Stimulated activated naive CD8-positive, alpha-beta T cell treated with anti-CD3 and anti-CD28 coated beads, Interleukin-15, amount 100 ng/mL, for 72 hours (primary cell): ENCODE results near the gene MCTP2.

Source experiments
- ATAC-seq: fragments of 150-1000 bp; cut with Tn5 transposase; 2 replicates; pipeline ENCODE4 v1.10.0; 2021; ENCODE audit warnings: mild to moderate bottlenecking, moderate library complexity
- DNase-seq, 2 donors: peaks; one replicate each; pipeline ENCODE4 v3.0.0; 2021 to 2022
- H3K27ac Mint-ChIP-seq, 2 donors: one replicate each; pipeline ENCODE4 v1.8.0; 2022; ENCODE audit warnings: mild to moderate bottlenecking in 2 of 2, mixed read lengths in 2 of 2, moderate library complexity in 2 of 2
- H3K27me3 Mint-ChIP-seq: one replicate; pipeline ENCODE4 v1.8.0; 2022; ENCODE audit warnings: mixed read lengths
- H3K4me1 Mint-ChIP-seq: one replicate; pipeline ENCODE4 v1.8.0; 2022; ENCODE audit warnings: mild to moderate bottlenecking, mixed read lengths
- H3K4me3 Mint-ChIP-seq, 2 donors: one replicate each; pipeline ENCODE4 v1.8.0; 2022; ENCODE audit warnings: mild to moderate bottlenecking in 2 of 2, mixed read lengths in 2 of 2, moderate library complexity in 1 of 2
- H3K9me3 Mint-ChIP-seq, 2 donors: one replicate each; pipeline ENCODE4 v1.8.0; 2022; ENCODE audit warnings: mixed read lengths in 2 of 2

MCTP2 gene

GRCh38 chr15:94367726-94368535, 136.6 kb downstream of the MCTP2 start:
- no peak for ATAC-seq
- Mint-ChIP-seq H3K9me3 (no peaks in the 10 kb centered on the region), H3K4me1 (no peaks in the 10 kb centered on the region), H3K4me3 (no peak overlapping the region), H3K27ac (peak overlapping the region in 1 of 2 donors; percentile 35), H3K27me3 (no peaks in the 10 kb centered on the region)
- DNase-seq: no peak

- no peaks in the 10 kb centered on the region for H3K27me3 Mint-ChIP-seq
- DNase-seq (no peak), ATAC-seq (no peak)
- H3K9me3 Mint-ChIP-seq: no peaks in the 10 kb centered on the region
- no peak overlapping the region for H3K27ac Mint-ChIP-seq
- H3K4me3 Mint-ChIP-seq: no peak overlapping the region
- H3K4me1 Mint-ChIP-seq: no peaks in the 10 kb centered on the region
These were observed 139.0 kb downstream of the MCTP2 start for GRCh38 chr15:94370206-94370935.

GRCh38 chr15:94370936-94371285, 139.6 kb downstream of the MCTP2 start:
- Mint-ChIP-seq H3K27ac (no peak overlapping the region), H3K4me1 (no peaks in the 10 kb centered on the region), H3K4me3 (no peak overlapping the region), H3K9me3 (no peaks in the 10 kb centered on the region), H3K27me3 (no peaks in the 10 kb centered on the region)
- ATAC-seq (no peak), DNase-seq (no peak)

GRCh38 chr15:94372821-94373220, 141.5 kb downstream of the MCTP2 start:
- no peak overlapping the region for H3K4me3 Mint-ChIP-seq
- no peaks in the 10 kb centered on the region for H3K4me1 Mint-ChIP-seq
- H3K27me3 Mint-ChIP-seq: no peaks in the 10 kb centered on the region
- no peak for ATAC-seq
- DNase-seq: no peak
- no peak overlapping the region for H3K27ac Mint-ChIP-seq
- no peaks in the 10 kb centered on the region for H3K9me3 Mint-ChIP-seq

GRCh38 chr15:94375997-94376396, 144.6 kb downstream of the MCTP2 start:
- no peaks in the 10 kb centered on the region for H3K4me1 Mint-ChIP-seq
- DNase-seq (no peak), ATAC-seq (no peak)
- H3K9me3 Mint-ChIP-seq: no peaks in the 10 kb centered on the region
- H3K27ac Mint-ChIP-seq: peak overlapping the region in 1 of 2 donors; percentile 57
- H3K4me3 Mint-ChIP-seq: no peak overlapping the region
- no peaks in the 10 kb centered on the region for H3K27me3 Mint-ChIP-seq

- H3K4me3 Mint-ChIP-seq: no peak overlapping the region
- H3K27me3 Mint-ChIP-seq: no peaks in the 10 kb centered on the region
- no peak overlapping the region for H3K27ac Mint-ChIP-seq
- no peak for DNase-seq
- H3K9me3 Mint-ChIP-seq: no peaks in the 10 kb centered on the region
- no peak for ATAC-seq
- no peaks in the 10 kb centered on the region for H3K4me1 Mint-ChIP-seq
These were observed 148.6 kb downstream of the MCTP2 start for GRCh38 chr15:94379986-94380385.

- DNase-seq (no peak), ATAC-seq (no peak)
- Mint-ChIP-seq H3K9me3 (no peaks in the 10 kb centered on the region), H3K4me1 (no peaks in the 10 kb centered on the region), H3K4me3 (no peak overlapping the region), H3K27me3 (no peaks in the 10 kb centered on the region), H3K27ac (no peak overlapping the region)
These were observed 149.4 kb downstream of the MCTP2 start for GRCh38 chr15:94380798-94381197.

GRCh38 chr15:94381384-94381783, 150.0 kb downstream of the MCTP2 start:
- no peak overlapping the region for H3K4me3 Mint-ChIP-seq
- no peak overlapping the region for H3K27ac Mint-ChIP-seq
- no peaks in the 10 kb centered on the region for H3K4me1 Mint-ChIP-seq
- no peaks in the 10 kb centered on the region for H3K27me3 Mint-ChIP-seq
- DNase-seq: no peak
- H3K9me3 Mint-ChIP-seq: no peaks in the 10 kb centered on the region
- no peak for ATAC-seq

GRCh38 chr15:94383041-94383440, 151.7 kb downstream of the MCTP2 start:
- Mint-ChIP-seq H3K9me3 (no peaks in the 10 kb centered on the region), H3K27me3 (no peaks in the 10 kb centered on the region), H3K27ac (no peak overlapping the region), H3K4me1 (peaks cover 13% of the 10 kb centered on the region), H3K4me3 (no peak overlapping the region)
- no peak for ATAC-seq
- DNase-seq: no peak

GRCh38 chr15:94383706-94384105, 152.3 kb downstream of the MCTP2 start:
- Mint-ChIP-seq H3K4me1 (peaks cover 14% of the 10 kb centered on the region), H3K27me3 (no peaks in the 10 kb centered on the region), H3K4me3 (no peak overlapping the region), H3K27ac (no peak overlapping the region), H3K9me3 (no peaks in the 10 kb centered on the region)
- no peak for ATAC-seq
- DNase-seq: no peak

- H3K27me3 Mint-ChIP-seq: no peaks in the 10 kb centered on the region
- H3K9me3 Mint-ChIP-seq: no peaks in the 10 kb centered on the region
- DNase-seq: no peak
- H3K4me3 Mint-ChIP-seq: no peak overlapping the region
- no peak overlapping the region for H3K27ac Mint-ChIP-seq
- no peak for ATAC-seq
- H3K4me1 Mint-ChIP-seq: peaks cover 14% of the 10 kb centered on the region
These were observed 154.1 kb downstream of the MCTP2 start for GRCh38 chr15:94385441-94385840.

GRCh38 chr15:94386351-94386750, 155.0 kb downstream of the MCTP2 start:
- ATAC-seq (no peak), DNase-seq (no peak)
- Mint-ChIP-seq H3K4me3 (no peak overlapping the region), H3K27me3 (no peaks in the 10 kb centered on the region), H3K9me3 (no peaks in the 10 kb centered on the region), H3K27ac (no peak overlapping the region), H3K4me1 (peaks cover 14% of the 10 kb centered on the region)

GRCh38 chr15:94387442-94387841, 156.1 kb downstream of the MCTP2 start:
- DNase-seq (no peak), ATAC-seq (no peak)
- no peaks in the 10 kb centered on the region for H3K9me3 Mint-ChIP-seq
- H3K27ac Mint-ChIP-seq: peak overlapping the region; percentile 71 to 77
- H3K4me1 Mint-ChIP-seq: peaks cover 14% of the 10 kb centered on the region
- peak overlapping the region in 1 of 2 donors; percentile 24 for H3K4me3 Mint-ChIP-seq
- no peaks in the 10 kb centered on the region for H3K27me3 Mint-ChIP-seq

GRCh38 chr15:94387849-94388441, 156.6 kb downstream of the MCTP2 start:
- ATAC-seq (no peak), DNase-seq (peak in 1 of 2 donors; percentile 5)
- Mint-ChIP-seq H3K27ac (peak overlapping the region; percentile 68 to 72), H3K9me3 (no peaks in the 10 kb centered on the region), H3K4me1 (peaks cover 14% of the 10 kb centered on the region), H3K4me3 (peak overlapping the region in 1 of 2 donors; percentile 24), H3K27me3 (no peaks in the 10 kb centered on the region)

- no peaks in the 10 kb centered on the region for H3K9me3 Mint-ChIP-seq
- no peak overlapping the region for H3K27ac Mint-ChIP-seq
- ATAC-seq: no peak
- H3K27me3 Mint-ChIP-seq: no peaks in the 10 kb centered on the region
- DNase-seq: no peak
- H3K4me3 Mint-ChIP-seq: no peak overlapping the region
- H3K4me1 Mint-ChIP-seq: no peaks in the 10 kb centered on the region
These were observed 164.3 kb downstream of the MCTP2 start for GRCh38 chr15:94395640-94396039.

GRCh38 chr15:94397337-94397736, 166.0 kb downstream of the MCTP2 start:
- H3K27ac Mint-ChIP-seq: no peak overlapping the region
- no peak overlapping the region for H3K4me3 Mint-ChIP-seq
- no peaks in the 10 kb centered on the region for H3K9me3 Mint-ChIP-seq
- no peak for DNase-seq
- ATAC-seq: no peak
- H3K4me1 Mint-ChIP-seq: no peaks in the 10 kb centered on the region
- H3K27me3 Mint-ChIP-seq: no peaks in the 10 kb centered on the region
